SU-DHL-6 (cell line): ENCODE results near the gene VPS33A.
A peak's percentile ranks its signal among the peaks of the same experiment; 100 is the strongest.

ENCODE experiments used
- H2AFZ ChIP-seq: fragments of 200-600 bp; sonication (generic); 2 replicates; pipeline ENCODE4 v1.6.1; 2014; ENCODE audit warnings: low read depth, mild to moderate bottlenecking, moderate library complexity, mixed read lengths, antibody characterized with exemption, low read length; ENCODE audit not compliant: severe bottlenecking
- H3F3A ChIP-seq: fragments of 200-600 bp; shearing (Covaris generic); 2 replicates; pipeline ENCODE4 v1.6.0; 2016; ENCODE audit warnings: antibody characterized with exemption, mild to moderate bottlenecking; ENCODE audit not compliant: insufficient read depth
- H3K27ac ChIP-seq: fragments of 200-600 bp; sonication (generic); 2 replicates; pipeline ENCODE4 v1.5.1; 2016; ENCODE audit warnings: low read depth, mild to moderate bottlenecking, low read length, moderate library complexity, mixed read lengths
- H3K27me3 ChIP-seq: fragments of 200-600 bp; sonication (generic), shearing (Covaris generic); 2 replicates; pipeline ENCODE4 v1.6.0; 2014; ENCODE audit warnings: mild to moderate bottlenecking, low read length
- H3K36me3 ChIP-seq: fragments of 200-600 bp; sonication (generic); 2 replicates; pipeline ENCODE4 v1.6.1; 2014; ENCODE audit warnings: mild to moderate bottlenecking, low read length, mixed read lengths
- H3K4me2 ChIP-seq: fragments of 300-600, 200-600 bp; shearing (Covaris generic), sonication (generic); 2 replicates; pipeline ENCODE4 v1.6.0; 2014; ENCODE audit warnings: low read length, low read depth, mild to moderate bottlenecking; ENCODE audit not compliant: poor library complexity, severe bottlenecking
- H3K4me3 ChIP-seq: fragments of 200-600 bp; sonication (generic); 2 replicates; pipeline ENCODE4 v1.5.1; 2014; ENCODE audit warnings: antibody characterized with exemption, low read length, mild to moderate bottlenecking, mixed read lengths; ENCODE audit not compliant: insufficient read depth, poor library complexity, severe bottlenecking
- H3K79me2 ChIP-seq: fragments of 200-600 bp; sonication (generic); 2 replicates; pipeline ENCODE4 v1.6.1; 2014; ENCODE audit warnings: mild to moderate bottlenecking, low read length, moderate library complexity; ENCODE audit not compliant: insufficient read depth
- H3K9ac ChIP-seq: fragments of 200-600 bp; sonication (generic); 2 replicates; pipeline ENCODE4 v1.7.0; 2014; ENCODE audit warnings: mild to moderate bottlenecking, low read length
- H3K9me2 ChIP-seq: fragments of 200-600 bp; sonication (generic); replicated peaks from 2 replicates; pipeline ENCODE4 v1.6.1; 2014; ENCODE audit warnings: low read length; ENCODE audit not compliant: insufficient read depth
- H3K9me3 ChIP-seq: fragments of 200-600 bp; sonication (generic); 2 replicates; pipeline ENCODE4 v1.6.1; 2014; ENCODE audit warnings: low read length, mixed read lengths; ENCODE audit not compliant: insufficient read depth
- H4K20me1 ChIP-seq: fragments of 200-600 bp; sonication (generic); 2 replicates; pipeline ENCODE4 v1.6.1; 2014; ENCODE audit warnings: low read depth, mild to moderate bottlenecking, antibody characterized with exemption, low read length, moderate library complexity, mixed read lengths
- CTCF ChIP-seq: fragments of 200-600 bp; sonication (generic); IDR thresholded peaks from one replicate; pipeline ENCODE4 v1.5.1; 2017; ENCODE audit warnings: antibody characterized with exemption, mild to moderate bottlenecking, low read length, moderate library complexity; ENCODE audit not compliant: insufficient read depth, poor library complexity, severe bottlenecking
- EZH2phosphoT487 ChIP-seq: fragments of 200-600 bp; sonication (generic), shearing (Covaris generic); conservative IDR thresholded peaks from 2 replicates; pipeline ENCODE4 v1.6.1; 2018; ENCODE audit warnings: mild to moderate bottlenecking, antibody characterized with exemption, low read length, moderate library complexity, mixed read lengths

Gene VPS33A

GRCh38 chr12:122266230-122266901, at the start of gene VPS33A:
VPS33A (minus strand) TSS chr12:122266494; CDS start chr12:122266408, 86 bp downstream.
- Histone ChIP-seq H3K9ac (peak within 1 kb of the TSS; percentile 78), H3K4me3 (peak within 1 kb of the TSS; percentile 79), H2AFZ (peak within 1 kb of the TSS; percentile 87), H3K27ac (peak within 1 kb of the TSS; percentile 70), H4K20me1 (no peaks in the 10 kb centered on the region), H3K9me3 (no peaks in the 10 kb centered on the region), H3F3A (peaks cover 8% of the 10 kb centered on the region), H3K79me2 (peaks cover 14% of the 10 kb centered on the region; the same call in 1 of the 2 replicates), H3K4me2 (peak within 1 kb of the TSS; percentile 78), H3K9me2 (no peaks in the 10 kb centered on the region), H3K36me3 (peaks cover 4% of the 10 kb centered on the region; the same call in 1 of the 2 replicates), H3K27me3 (no peaks in the 10 kb centered on the region)
- TF ChIP-seq CTCF (no peak), EZH2phosphoT487 (no peak)

- Histone ChIP-seq H3K9me2 (no peaks in the 10 kb centered on the region), H3K27ac (no peak overlapping the region), H3F3A (no peaks in the 10 kb centered on the region), H3K79me2 (no peaks in the 10 kb centered on the region), H3K27me3 (no peaks in the 10 kb centered on the region), H3K4me2 (no peak overlapping the region), H3K4me3 (no peak overlapping the region), H3K36me3 (no peaks in the 10 kb centered on the region), H4K20me1 (no peaks in the 10 kb centered on the region), H3K9me3 (no peaks in the 10 kb centered on the region), H3K9ac (no peak overlapping the region), H2AFZ (no peak overlapping the region)
- TF ChIP-seq EZH2phosphoT487 (no peak), CTCF (no peak)
Measured at GRCh38 chr12:122312926-122313325, 46.6 kb upstream of the VPS33A start.

DNA sequence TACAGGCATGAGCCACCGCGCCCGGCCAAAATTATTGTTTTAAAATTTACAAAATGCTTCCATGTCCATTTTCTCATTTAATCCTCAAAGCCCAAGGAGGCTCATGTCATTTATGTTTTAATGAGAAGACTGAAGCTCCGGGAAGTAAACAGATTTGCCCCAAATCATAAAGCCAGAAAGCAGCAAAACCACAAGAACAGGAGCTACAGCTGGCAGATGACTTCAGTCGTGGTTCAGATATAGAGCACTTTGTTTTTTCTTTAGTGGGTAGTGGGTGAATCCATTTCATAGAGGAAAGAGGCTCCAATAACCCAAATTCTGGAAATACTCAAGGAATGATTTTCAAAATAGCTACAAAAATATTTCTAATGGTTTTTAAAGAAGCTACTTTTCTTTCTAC, 45.4 kb upstream of the VPS33A start:
- no peaks in the 10 kb centered on the region for H3F3A ChIP-seq
- H4K20me1 ChIP-seq = no peaks in the 10 kb centered on the region
- H3K9me2 ChIP-seq = no peaks in the 10 kb centered on the region
- H3K27me3 ChIP-seq = no peaks in the 10 kb centered on the region
- H3K9me3 ChIP-seq = no peaks in the 10 kb centered on the region
- no peak overlapping the region for H3K4me3 ChIP-seq
- H3K4me2 ChIP-seq = no peak overlapping the region
- no peaks in the 10 kb centered on the region for H3K36me3 ChIP-seq
- no peak overlapping the region for H2AFZ ChIP-seq
- no peaks in the 10 kb centered on the region for H3K79me2 ChIP-seq
- TF ChIP-seq CTCF (no peak), EZH2phosphoT487 (no peak)
- no peak overlapping the region for H3K27ac ChIP-seq
- H3K9ac ChIP-seq = no peak overlapping the region
